H9 (cell line): ENCODE measurements around the gene RBMS2. TPM values are rescaled to one million over a fixed set of nuclear protein-coding genes. Genes with fewer than 3 reads are reported as not detected.
A peak's percentile ranks its signal among the peaks of the same experiment; 100 is the strongest.

Experiments
- DNase-seq: peaks from one replicate; pipeline ENCODE4 v3.0.0-alpha.2; 2017
- H2AFZ ChIP-seq: one replicate; pipeline ENCODE4 v1.6.1; 2013; ENCODE audit warnings: mild to moderate bottlenecking, low read length, control low read depth, moderate library complexity
- H2AK5ac ChIP-seq: 2 replicates; pipeline ENCODE4 v1.6.1; 2013; ENCODE audit warnings: low read length, control low read depth, mixed read lengths; ENCODE audit not compliant: insufficient read length
- H2BK120ac ChIP-seq: one replicate; pipeline ENCODE4 v1.6.1; 2013; ENCODE audit warnings: low read depth, mild to moderate bottlenecking, low read length, control low read depth, inconsistent platforms; ENCODE audit not compliant: poor library complexity, severe bottlenecking
- H2BK12ac ChIP-seq: 2 replicates; pipeline ENCODE4 v1.6.1; 2013; ENCODE audit warnings: low read length, control low read depth, mixed read lengths, low read depth; ENCODE audit not compliant: insufficient read length
- H2BK15ac ChIP-seq: 2 replicates; pipeline ENCODE4 v1.6.1; 2013; ENCODE audit warnings: low read depth, low read length, control low read depth
- H2BK20ac ChIP-seq: one replicate; pipeline ENCODE4 v1.6.1; 2013; ENCODE audit warnings: low read depth, mild to moderate bottlenecking, low read length, control low read depth, inconsistent platforms; ENCODE audit not compliant: poor library complexity, severe bottlenecking
- H2BK5ac ChIP-seq: 2 replicates; pipeline ENCODE4 v1.6.1; 2013; ENCODE audit warnings: low read length, control low read depth, mixed read lengths; ENCODE audit not compliant: insufficient read length
- H3K14ac ChIP-seq: 2 replicates; pipeline ENCODE4 v1.6.1; 2013; ENCODE audit warnings: low read length, control low read depth; ENCODE audit not compliant: insufficient read depth
- H3K18ac ChIP-seq: 2 replicates; pipeline ENCODE4 v1.6.1; 2013; ENCODE audit warnings: low read depth, mild to moderate bottlenecking, mixed read lengths, low read length, control low read depth; ENCODE audit not compliant: insufficient read length
- H3K23ac ChIP-seq: 2 replicates; pipeline ENCODE4 v1.6.1; 2013; ENCODE audit warnings: low read length, control low read depth, mixed read lengths, low read depth; ENCODE audit not compliant: insufficient read length
- H3K23me2 ChIP-seq: 2 replicates; pipeline ENCODE4 v1.6.1; 2013; ENCODE audit warnings: low read depth, mild to moderate bottlenecking, mixed read lengths, low read length, control low read depth; ENCODE audit not compliant: insufficient read length, poor library complexity, severe bottlenecking
- H3K27ac ChIP-seq: 2 replicates; pipeline ENCODE4 v1.5.1; 2013; ENCODE audit warnings: low read length, control low read depth, mixed read lengths, low read depth; ENCODE audit not compliant: insufficient read length
- H3K27me3 ChIP-seq: 2 replicates; pipeline ENCODE4 v1.6.1; 2013; ENCODE audit warnings: low read length, control low read depth, inconsistent platforms; ENCODE audit not compliant: insufficient read depth
- H3K4ac ChIP-seq: 2 replicates; pipeline ENCODE4 v1.6.1; 2013; ENCODE audit warnings: low read depth, mild to moderate bottlenecking, control low read depth, inconsistent platforms, low read length, moderate library complexity
- H3K4me1 ChIP-seq: 2 replicates; pipeline ENCODE4 v1.6.1; 2013; ENCODE audit warnings: low read length, control low read depth, inconsistent platforms; ENCODE audit not compliant: insufficient read depth
- H3K4me2 ChIP-seq: 2 replicates; pipeline ENCODE4 v1.6.1; 2013; ENCODE audit warnings: low read length, control low read depth, mixed read lengths; ENCODE audit not compliant: insufficient read length, insufficient read depth
- H3K56ac ChIP-seq: 2 replicates; pipeline ENCODE4 v1.6.1; 2013; ENCODE audit warnings: low read depth, mild to moderate bottlenecking, mixed read lengths, low read length, control low read depth; ENCODE audit not compliant: insufficient read length
- H3K79me1 ChIP-seq: 2 replicates; pipeline ENCODE4 v1.6.1; 2013; ENCODE audit warnings: low read depth, mild to moderate bottlenecking, moderate library complexity, low read length, control low read depth, inconsistent platforms; ENCODE audit not compliant: insufficient read depth, poor library complexity, severe bottlenecking
- H3K79me2 ChIP-seq: 2 replicates; pipeline ENCODE4 v1.6.1; 2013; ENCODE audit warnings: low read length, control low read depth, inconsistent platforms; ENCODE audit not compliant: insufficient read depth
- H3K9ac ChIP-seq: 2 replicates; pipeline ENCODE4 v1.6.1; 2013; ENCODE audit warnings: low read length, control low read depth, mixed read lengths; ENCODE audit not compliant: insufficient read length; ENCODE audit errors: extremely low read depth
- H3K9me3 ChIP-seq: one replicate; pipeline ENCODE4 v1.6.1; 2013; ENCODE audit warnings: low read depth, low read length, inconsistent platforms; ENCODE audit not compliant: control insufficient read depth
- H3T11ph ChIP-seq: one replicate; pipeline ENCODE4 v1.6.1; 2013; ENCODE audit warnings: mild to moderate bottlenecking, low read length, control low read depth, inconsistent platforms
- H4K20me1 ChIP-seq: one replicate; pipeline ENCODE4 v1.6.1; 2013; ENCODE audit not compliant: control insufficient read depth, insufficient read length, insufficient read depth
- H4K5ac ChIP-seq: 2 replicates; pipeline ENCODE4 v1.6.1; 2013; ENCODE audit warnings: low read depth, mild to moderate bottlenecking, mixed read lengths, low read length, control low read depth; ENCODE audit not compliant: insufficient read length
- H4K8ac ChIP-seq: replicated peaks from 2 replicates; pipeline ENCODE4 v1.6.1; 2013; ENCODE audit warnings: low read length, control low read depth, mixed read lengths, low read depth; ENCODE audit not compliant: insufficient read length
- H4K91ac ChIP-seq: 2 replicates; pipeline ENCODE4 v1.6.1; 2013; ENCODE audit warnings: low read depth, mild to moderate bottlenecking, moderate library complexity, mixed read lengths, low read length, control low read depth; ENCODE audit not compliant: insufficient read length
- H3K27ac Mint-ChIP-seq, 3 experiments: 2 replicates in 2 of 3; 3 replicates in 1 of 3; pipeline ENCODE4 v1.8.0; 2020 to 2021; ENCODE audit warnings: mixed read lengths in 3 of 3, mild to moderate bottlenecking in 1 of 3, moderate library complexity in 1 of 3
- H3K27me3 Mint-ChIP-seq: 2 replicates; pipeline ENCODE4 v1.8.0; 2021; ENCODE audit warnings: low read depth, mild to moderate bottlenecking, moderate library complexity, mixed read lengths
- H3K36me3 Mint-ChIP-seq, 3 experiments: 2 replicates in 2 of 3; 3 replicates in 1 of 3; pipeline ENCODE4 v1.8.0; 2020 to 2021; ENCODE audit warnings: low read depth in 3 of 3, mixed read lengths in 3 of 3; ENCODE audit not compliant: insufficient read depth in 1 of 3
- H3K4me1 Mint-ChIP-seq, 2 experiments: 2 replicates each; pipeline ENCODE4 v1.8.0; 2020; ENCODE audit warnings: mixed read lengths in 2 of 2
- H3K4me3 Mint-ChIP-seq, 2 experiments: 2 replicates in 1 of 2; 3 replicates in 1 of 2; pipeline ENCODE4 v1.8.0; 2020 to 2021; ENCODE audit warnings: mild to moderate bottlenecking in 2 of 2, mixed read lengths in 2 of 2, moderate library complexity in 1 of 2
- H3K9me3 Mint-ChIP-seq, 2 experiments: 2 replicates in 1 of 2; 3 replicates in 1 of 2; pipeline ENCODE4 v1.8.0; 2020; ENCODE audit warnings: mild to moderate bottlenecking in 2 of 2, mixed read lengths in 2 of 2, moderate library complexity in 1 of 2
- CTCF ChIP-seq: fragments of 200-600 bp; sonication (generic); conservative IDR thresholded peaks from 3 replicates; pipeline ENCODE4 v1.8.0; 2021; ENCODE audit warnings: antibody characterized with exemption, mild to moderate bottlenecking
- WGBS: extraction: QIAGEN DNeasy Blood & Tissue Kit; methylation state at CpG from one replicate; pipeline ENCODE4 v1.1.7; 2013; ENCODE audit warnings: missing lambda C conversion rate, low lambda C conversion rate, mixed read lengths; ENCODE audit not compliant: insufficient read length; ENCODE audit errors: extremely low coverage; 5-methylcytosine and 5-hydroxymethylcytosine counted together
- total RNA-seq: library from RNA; stranded (reverse); gene quantifications from 2 replicates; pipeline ENCODE4 v1.2.1, GENCODE V29; 2021

The RBMS2 gene
- total RNA-seq, 1 experiment from 2014 or later = 9.5 TPM

DNA sequence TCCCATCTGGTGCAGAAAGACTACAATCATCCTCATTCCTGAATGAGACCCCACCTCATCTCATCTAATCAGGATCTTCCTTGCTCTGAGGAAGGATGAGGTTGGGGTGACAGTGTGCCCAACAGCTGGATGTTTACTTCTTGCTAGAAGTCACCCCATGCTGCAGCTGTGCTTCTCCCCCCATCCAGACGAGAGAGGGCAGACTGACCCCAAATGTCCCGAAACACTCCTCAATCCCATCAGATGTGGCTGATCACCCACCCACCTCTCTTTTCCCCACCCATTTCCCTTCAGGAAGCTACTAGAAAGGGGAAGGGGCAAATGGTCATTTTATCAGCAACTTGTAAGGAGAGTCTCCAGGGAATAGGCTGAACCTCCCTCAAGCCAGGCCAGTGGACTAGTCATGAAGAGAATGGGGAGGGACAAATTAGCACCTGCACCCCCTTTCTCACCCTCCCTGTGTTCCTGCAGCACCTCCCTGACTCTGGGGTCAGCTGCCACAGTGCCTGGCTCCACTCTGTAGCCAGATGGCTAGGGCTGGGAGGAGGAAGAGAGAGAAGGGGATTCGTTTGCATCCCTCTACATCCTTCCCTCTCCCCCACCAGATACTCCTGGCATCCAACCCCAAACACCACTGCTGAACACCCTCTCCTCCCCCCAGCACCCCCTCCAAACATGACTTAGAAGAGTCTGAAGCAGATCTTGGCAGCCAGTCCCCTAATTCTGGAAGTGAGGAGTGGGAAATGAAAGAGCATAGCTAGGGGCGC, 111.3 kb downstream of the RBMS2 start:
- H3K56ac ChIP-seq = no peak overlapping the region
- H3K4me1 ChIP-seq = peaks cover 14% of the 10 kb centered on the region; the same call in 1 of the 2 replicates
- H3K4me2 ChIP-seq = peak overlapping the region; percentile 90
- no peak overlapping the region for H3K4ac ChIP-seq
- H3K23me2 ChIP-seq = peaks cover 34% of the 10 kb centered on the region
- H3K9me3 ChIP-seq = no peaks in the 10 kb centered on the region
- H3K23ac ChIP-seq = no peak overlapping the region
- peak overlapping the region; percentile 73 to 81 (median 81); a peak in 6 of 7 replicates for H3K27ac Mint-ChIP-seq
- no peak overlapping the region for H2BK20ac ChIP-seq
- peaks cover 72 to 74% of the 10 kb centered on the region in 2 experiments for H3K4me1 Mint-ChIP-seq
- peak overlapping the region; percentile 36 to 92 for H3K4me3 Mint-ChIP-seq
- no peak overlapping the region for H2BK5ac ChIP-seq
- H3K18ac ChIP-seq = no peak overlapping the region
- H3K79me2 ChIP-seq = peaks cover 10% of the 10 kb centered on the region; the same call in 1 of the 2 replicates
- H4K91ac ChIP-seq = no peak overlapping the region
- H4K8ac ChIP-seq = no peak overlapping the region
- H4K5ac ChIP-seq = no peak overlapping the region
- H2BK120ac ChIP-seq = no peak overlapping the region
- no peak overlapping the region for H3K27ac ChIP-seq
- H2AFZ ChIP-seq = no peak overlapping the region
- no peak overlapping the region for H2BK15ac ChIP-seq
- no peak overlapping the region for H3T11ph ChIP-seq
- peaks cover 0 to 6% of the 10 kb centered on the region in 2 experiments; a peak in 1 of 5 replicates for H3K9me3 Mint-ChIP-seq
- H2AK5ac ChIP-seq = no peak overlapping the region
- H3K36me3 Mint-ChIP-seq = peaks cover 2 to 12% (median 3%) of the 10 kb centered on the region in 3 experiments; a peak in 5 of 7 replicates
- no peak overlapping the region for H2BK12ac ChIP-seq
- no peaks in the 10 kb centered on the region for H3K79me1 ChIP-seq
- no peaks in the 10 kb centered on the region for H3K27me3 Mint-ChIP-seq
- H4K20me1 ChIP-seq = no peaks in the 10 kb centered on the region
- no peak overlapping the region for H3K9ac ChIP-seq
- no peaks in the 10 kb centered on the region for H3K27me3 ChIP-seq
- H3K14ac ChIP-seq = no peak overlapping the region
- no CpG with 5 or more reads among the region's 4 CpGs for WGBS
- no peak for DNase-seq
- TF ChIP-seq CTCF = no peak
